Heart right ventricle (tissue), 16 donors: ENCODE measurements around the gene HOXB4. TPM values are rescaled to one million over a fixed set of nuclear protein-coding genes. Genes with fewer than 3 reads are reported as not detected.

Experiments used
- ATAC-seq, 8 donors: fragments of 200-7000 bp; cut with Tn5 transposase; one replicate each; pipeline ENCODE4 v1.9.1; 2020; ENCODE audit warnings: mild to moderate bottlenecking in 8 of 8, moderate library complexity in 8 of 8, moderate number of reproducible peaks in 1 of 8
- DNase-seq, 2 donors: peaks; one replicate each; pipeline ENCODE4 v3.0.0-alpha.2; 2020
- H3K27ac ChIP-seq, 10 donors: fragments of 200-600 bp; sonication (generic) in 2 of 10; one replicate each; pipeline versions ENCODE4 v1.5.0 to v1.8.0; 2020 to 2022; ENCODE audit warnings: mild to moderate bottlenecking in 3 of 10
- H3K27me3 ChIP-seq, 7 donors: fragments of 200-600 bp; one replicate each; pipeline ENCODE4 v1.8.0; 2021 to 2022; ENCODE audit warnings: mild to moderate bottlenecking in 2 of 7
- H3K36me3 ChIP-seq, 9 donors: fragments of 200-600 bp; sonication (generic) in 1 of 9; one replicate each; pipeline versions ENCODE4 v1.5.0 to v1.8.0; 2020 to 2022; ENCODE audit warnings: mild to moderate bottlenecking in 2 of 9
- H3K4me1 ChIP-seq, 9 donors: fragments of 200-600 bp; sonication (generic) in 1 of 9; one replicate each; pipeline versions ENCODE4 v1.5.0 to v1.8.0; 2020 to 2022; ENCODE audit warnings: mild to moderate bottlenecking in 4 of 9
- H3K4me3 ChIP-seq, 10 donors: fragments of 200-600 bp; sonication (generic) in 2 of 10; one replicate each; pipeline versions ENCODE4 v1.5.0 to v1.8.0; 2020 to 2022; ENCODE audit warnings: mild to moderate bottlenecking in 7 of 10, moderate library complexity in 2 of 10
- H3K9me3 ChIP-seq, 11 donors: fragments of 200-600 bp in 10 of 11; sonication (generic) in 2 of 11; one replicate each; pipeline versions ENCODE4 v1.5.0 to v1.8.0; 2013 to 2022; ENCODE audit warnings: mild to moderate bottlenecking in 2 of 11, control low read depth in 1 of 11, moderate library complexity in 1 of 11
- WGBS, 2 donors: extraction: QIAGEN DNeasy Blood & Tissue Kit; methylation state at CpG; one replicate each; pipeline ENCODE4 v1.1.7; 2013; ENCODE audit warnings: inconsistent platforms in 1 of 2; 5-methylcytosine and 5-hydroxymethylcytosine counted together
- intact Hi-C, 10 donors: fragments of 100-400 bp; cut with DNase I; formaldehyde crosslinking; loops; one replicate each; pipeline versions ENCODE4 v1.11.1 to v1.14.2; 2022
- polyA plus RNA-seq, 2 donors: library from polyadenylated mRNA; stranded (reverse); fragments of 200-250 nt; gene quantifications; one replicate each; pipeline ENCODE4 v1.2.3, GENCODE V29; 2013
- total RNA-seq, 10 donors: library from RNA; stranded (reverse); fragmentation: NEBNext Ultra II Directional in 3 of 10; extraction: Animal tissue kit (Norgen Biotek cat#: 25700) in 3 of 10; gene quantifications; one replicate each; pipeline versions ENCODE4 v1.2.1 to v1.2.4, GENCODE V29; 2021 to 2023
- TF ChIP-seq, protein P1 (sequence below), 9 donors: fragments of 200-600 bp; sonication (generic) in 2 of 9; IDR thresholded peaks; one replicate each; pipeline versions ENCODE4 v1.5.0 to v1.8.0; 2021 to 2022; ENCODE audit warnings: antibody characterized with exemption in 9 of 9, mild to moderate bottlenecking in 5 of 9, moderate library complexity in 1 of 9
- donor health status: Arrhythmogenic right ventricular cardiomyopathy.
- donor health status: ischemic (EF 13 %, LVEDD 7.1; RV severe dilation, severe dysfunction).
- donor health status: healthy with polysubstance abuse.
- donor health status: DM: no; HTN: yes; CAD: no.
- donor health status: DM: no; HTN: no; CAD: no.
- donor health status: ischemic (EF 25% LVEDD 6.9; RV normal size, moderate dysfunction).
- donor health status: ischemic (EF 25% LVEDD 5.7; RV mildly dilated, moderate dysfunction).
- donor health status: healthy.
- donor health status: DM: yes; HTN: yes; CAD: no.
- donor health status: Ischemic cardiomyopathy.
- donor health status: ischemic (EF 35%, LVEDD 5.7; RV mildly dilated, moderate dysfunction).
- donor health status: nonischemic (EF 11% LVEDD 7.7; RV severe dilation, severe dysfunction).
- donor health status: DM: yes; HTN: yes; CAD: no.
- donor health status: PGD.
- donor health status: ischemic (EF 29% LVEDD 5.4; RV normal size, mild dysfunction).
- donor health status: nonischemic (EF 23%, LVEDD 6.1; RV moderate dilation, normal function).

HOXB4 gene
- total and polyA plus RNA-seq, 12 donors, result 0.14 to 1.6 (median 0.32) TPM; not detected in 1

DNA sequence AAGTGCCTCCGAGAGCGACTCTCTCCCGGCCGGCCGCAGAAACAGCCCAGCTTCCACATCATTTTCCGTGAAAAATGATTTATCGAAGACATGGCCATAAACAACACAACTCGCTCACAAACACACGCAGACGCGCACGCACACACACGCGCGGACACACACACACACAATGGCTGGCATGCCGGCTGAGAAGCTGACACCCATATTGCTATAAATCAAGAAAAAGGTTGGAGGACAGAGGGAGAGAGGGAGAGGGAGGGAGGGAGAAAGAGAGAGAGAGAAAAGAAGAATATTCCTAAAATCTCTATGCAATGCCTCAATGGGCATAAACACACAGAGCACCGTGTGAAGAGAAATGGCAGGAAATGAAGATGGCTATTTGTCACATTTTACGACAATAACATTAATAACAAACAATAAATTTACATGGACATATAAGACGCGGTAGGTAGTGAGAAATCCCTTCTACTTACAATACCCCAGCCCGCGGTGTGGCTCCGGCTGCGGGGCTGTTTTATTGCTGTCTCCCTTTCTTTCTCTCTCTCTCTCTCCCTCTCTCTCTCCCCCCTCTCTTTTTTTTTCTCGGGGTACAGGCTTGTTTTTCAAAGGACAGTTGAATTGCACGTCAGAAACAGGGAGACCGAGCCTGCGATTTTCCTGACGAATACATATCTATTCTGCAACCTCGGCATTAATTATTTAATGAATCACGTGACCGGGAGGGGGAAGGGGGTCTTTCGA, 9.5 kb downstream of the HOXB4 start:
- TF ChIP-seq, protein P1, sequence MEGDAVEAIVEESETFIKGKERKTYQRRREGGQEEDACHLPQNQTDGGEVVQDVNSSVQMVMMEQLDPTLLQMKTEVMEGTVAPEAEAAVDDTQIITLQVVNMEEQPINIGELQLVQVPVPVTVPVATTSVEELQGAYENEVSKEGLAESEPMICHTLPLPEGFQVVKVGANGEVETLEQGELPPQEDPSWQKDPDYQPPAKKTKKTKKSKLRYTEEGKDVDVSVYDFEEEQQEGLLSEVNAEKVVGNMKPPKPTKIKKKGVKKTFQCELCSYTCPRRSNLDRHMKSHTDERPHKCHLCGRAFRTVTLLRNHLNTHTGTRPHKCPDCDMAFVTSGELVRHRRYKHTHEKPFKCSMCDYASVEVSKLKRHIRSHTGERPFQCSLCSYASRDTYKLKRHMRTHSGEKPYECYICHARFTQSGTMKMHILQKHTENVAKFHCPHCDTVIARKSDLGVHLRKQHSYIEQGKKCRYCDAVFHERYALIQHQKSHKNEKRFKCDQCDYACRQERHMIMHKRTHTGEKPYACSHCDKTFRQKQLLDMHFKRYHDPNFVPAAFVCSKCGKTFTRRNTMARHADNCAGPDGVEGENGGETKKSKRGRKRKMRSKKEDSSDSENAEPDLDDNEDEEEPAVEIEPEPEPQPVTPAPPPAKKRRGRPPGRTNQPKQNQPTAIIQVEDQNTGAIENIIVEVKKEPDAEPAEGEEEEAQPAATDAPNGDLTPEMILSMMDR (IDR thresholded peaks at IDR 0.05), result no peak
- intact Hi-C loops, result loop anchor here in 1 of 10 donors (2.0 kb wide), 1 partner anchor 20 kb away; no protein-coding TSS in a partner anchor
- Histone ChIP-seq H3K36me3 (no peaks in the 10 kb centered on the region), H3K27ac (peak overlapping the region in 3 of 10 donors; percentile 0 to 79 (median 65)), H3K9me3 (no peaks in the 10 kb centered on the region), H3K4me3 (peak overlapping the region in 2 of 10 donors; percentile 10 to 18), H3K27me3 (peaks cover 38 to 100% (median 100%) of the 10 kb centered on the region in 7 donors), H3K4me1 (peaks cover 0 to 20% (median 4%) of the 10 kb centered on the region in 9 donors)
- ATAC-seq (no peak), DNase-seq (no peak)
- WGBS, 2 donors, result 11 to 17% methylated on average over 33 of the region's 33 CpGs

DNA sequence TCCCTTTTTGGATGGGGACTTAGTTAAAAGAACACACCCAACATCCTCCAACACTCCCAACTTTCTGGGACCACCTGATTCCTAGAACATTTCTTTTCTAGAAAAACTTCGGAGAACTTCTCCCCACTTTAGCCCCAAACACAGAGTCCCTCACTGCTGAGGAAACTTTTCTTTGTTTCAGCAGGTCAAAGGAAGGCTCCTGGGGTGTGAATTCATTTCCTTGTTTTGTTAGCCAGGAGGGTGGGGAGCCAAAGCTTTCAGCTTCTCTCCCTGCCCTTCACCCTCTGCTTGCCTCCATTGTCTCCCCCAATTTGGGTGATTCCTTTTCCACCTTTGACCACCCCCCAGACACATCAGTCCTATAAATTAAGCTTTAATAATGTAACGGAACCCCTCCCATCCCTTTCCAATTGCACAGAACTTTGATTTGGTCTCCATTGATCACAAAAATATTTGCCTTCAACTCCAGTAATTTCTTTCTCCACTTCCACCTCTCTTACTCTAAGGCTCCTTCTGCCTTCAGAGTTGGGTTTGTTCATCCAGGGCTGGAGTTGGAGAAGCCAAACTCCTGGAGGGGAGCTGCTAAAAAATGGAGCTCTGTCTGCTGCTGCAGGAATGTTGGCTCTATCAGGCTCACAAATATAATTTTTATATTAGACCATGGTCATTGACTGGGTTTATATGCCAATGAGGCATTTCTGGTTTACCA, 10.3 kb downstream of the HOXB4 start:
- Histone ChIP-seq H3K4me3 (no peak overlapping the region), H3K4me1 (peaks cover 0 to 20% (median 4%) of the 10 kb centered on the region in 9 donors), H3K27me3 (peaks cover 34 to 100% (median 100%) of the 10 kb centered on the region in 7 donors), H3K27ac (peak overlapping the region in 4 of 10 donors; percentile 26 to 79 (median 58)), H3K36me3 (no peaks in the 10 kb centered on the region), H3K9me3 (no peaks in the 10 kb centered on the region)
- ATAC-seq (no peak), DNase-seq (no peak)
- intact Hi-C loops, result loop anchor here in 1 of 10 donors (2.0 kb wide), 1 partner anchor 19 kb away; no protein-coding TSS in a partner anchor
- TF ChIP-seq, protein P1 (IDR thresholded peaks at IDR 0.05), result no peak
- 21 to 39% methylated on average over 2 of the region's 2 CpGs for WGBS, 2 donors

DNA sequence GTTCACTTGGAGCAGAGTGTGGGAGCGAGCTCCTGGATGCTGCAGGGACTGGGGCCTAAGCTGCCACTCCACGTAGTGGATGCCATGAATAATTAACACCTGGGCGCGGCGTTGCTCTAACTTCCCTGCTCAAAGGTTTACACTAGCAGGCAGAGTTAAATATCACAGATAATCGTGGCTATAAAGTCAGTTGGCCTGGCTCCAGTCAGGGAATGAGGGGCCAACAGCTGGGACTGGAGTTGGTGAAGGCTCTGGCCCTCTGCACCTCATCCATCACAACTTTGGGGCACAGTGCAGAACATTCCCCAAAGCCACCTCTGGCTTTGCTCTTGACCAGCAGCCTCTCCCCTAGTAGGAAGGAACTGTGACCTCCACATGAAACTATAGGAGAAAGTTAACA, 10.9 kb downstream of the HOXB4 start:
- Histone ChIP-seq H3K27me3 (peaks cover 30 to 100% (median 100%) of the 10 kb centered on the region in 7 donors), H3K4me3 (no peak overlapping the region), H3K27ac (peak overlapping the region in 4 of 10 donors; percentile 26 to 79 (median 58))

DNA sequence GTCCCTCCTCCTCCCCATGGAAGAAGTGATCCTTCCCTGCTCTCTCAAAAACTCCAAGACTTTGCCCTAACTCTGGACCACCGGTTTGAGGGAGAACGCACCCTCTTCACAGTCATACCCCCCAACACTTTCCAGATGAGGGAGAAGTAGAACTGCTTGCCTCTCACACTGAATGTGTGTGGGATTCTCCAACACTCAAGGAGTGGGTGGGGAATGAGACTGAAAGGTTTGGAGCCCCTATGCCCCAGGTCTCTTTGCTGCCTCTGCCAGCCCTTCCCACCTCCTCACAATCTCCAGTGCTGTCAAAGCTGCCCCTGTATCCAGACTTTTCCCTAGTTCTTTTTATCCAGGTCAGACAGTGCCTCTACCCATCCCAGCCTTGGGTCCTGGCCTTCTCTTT, 11.4 kb downstream of the HOXB4 start:
- Histone ChIP-seq H3K4me3 (no peak overlapping the region), H3K4me1 (peaks cover 0 to 20% (median 4%) of the 10 kb centered on the region in 9 donors)
- 26 to 29% methylated on average over 2 of the region's 2 CpGs for WGBS, 2 donors

More for the DNA sequence above, 10.9 kb downstream of the HOXB4 start:
- Histone ChIP-seq H3K4me1 (peaks cover 0 to 20% (median 4%) of the 10 kb centered on the region in 9 donors), H3K9me3 (no peaks in the 10 kb centered on the region), H3K36me3 (no peaks in the 10 kb centered on the region)
- no peak for DNase-seq
- intact Hi-C loops, result no loop called here
- TF ChIP-seq, protein P1 (IDR thresholded peaks at IDR 0.05), result no peak
- WGBS, 2 donors, result 44 to 50% methylated on average over 6 of the region's 6 CpGs
- no peak for ATAC-seq

More for the DNA sequence above, 11.4 kb downstream of the HOXB4 start:
- TF ChIP-seq, protein P1 (IDR thresholded peaks at IDR 0.05), result no peak
- peak overlapping the region in 2 of 10 donors; percentile 65 to 79 for H3K27ac ChIP-seq
- H3K27me3 ChIP-seq, result peaks cover 28 to 100% (median 100%) of the 10 kb centered on the region in 7 donors
- ATAC-seq (no peak), DNase-seq (no peak)
- H3K36me3 ChIP-seq, result no peaks in the 10 kb centered on the region
- H3K9me3 ChIP-seq, result no peaks in the 10 kb centered on the region
- intact Hi-C loops, result no loop called here
